ENCODE results near the gene CFAP90. TPM values are rescaled to one million over a fixed set of nuclear protein-coding genes. Genes with fewer than 3 reads are reported as not detected.

CFAP90 gene
- total and polyA plus RNA-seq, 2 of the 8 experiments (the other 6 are each of a cell fraction or from before 2014, with no cell fraction given) = 0.39 to 0.92 TPM

DNA sequence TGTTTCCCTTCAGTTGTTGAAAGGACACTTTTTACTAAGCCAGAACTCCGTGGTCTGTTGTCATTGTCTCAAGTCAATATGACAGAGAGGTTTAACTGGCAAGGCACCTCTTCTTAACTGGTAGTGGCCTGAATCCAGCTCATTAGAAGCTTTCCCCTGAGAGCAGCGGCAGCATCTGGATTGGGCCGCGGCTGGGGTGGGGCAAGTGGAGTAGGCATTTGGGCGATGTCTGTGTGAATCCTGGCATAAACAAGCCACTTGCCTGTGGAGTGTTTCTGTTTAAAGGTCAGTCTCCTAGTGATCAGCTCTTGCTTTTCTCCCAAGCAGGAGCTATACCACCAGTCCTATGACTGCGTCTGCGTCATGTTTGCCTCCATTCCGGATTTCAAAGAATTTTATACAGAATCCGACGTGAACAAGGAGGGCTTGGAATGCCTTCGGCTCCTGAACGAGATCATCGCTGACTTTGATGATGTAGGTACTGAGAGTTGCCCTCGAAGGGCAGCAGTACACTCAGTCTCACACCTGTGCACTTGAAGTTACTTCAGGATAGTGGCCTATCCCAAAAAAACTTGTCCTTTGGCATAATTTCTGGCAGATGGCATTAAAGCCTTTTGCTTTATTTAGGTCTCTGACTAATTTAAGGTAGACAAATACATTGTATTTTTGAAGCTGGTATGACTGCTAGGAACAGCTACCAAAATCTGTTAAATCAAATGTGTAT lies 48.9 kb downstream of the CFAP90 start:
- Histone ChIP-seq H2BK12ac (ENCODE audit: low read depth, low read length) (no peak overlapping the region), H3K36me3 (ENCODE audit: control insufficient read depth in 2 of 4, insufficient read depth in 4 of 4, low read length in 3 of 4) (peaks cover 0 to 17% (median 2%) of the 10 kb centered on the region in 4 experiments; a peak in 5 of 8 replicates), H2BK120ac (replicated peaks; ENCODE audit: low read depth, low read length) (no peak overlapping the region), H3K9ac (replicated peaks in 1 of 4; ENCODE audit: extremely low read depth in 1 of 4, low read depth in 3 of 4, low read length in 3 of 4) (no peak overlapping the region), H4K91ac (replicated peaks; ENCODE audit: insufficient read length, low read length) (no peak overlapping the region), H2AFZ (ENCODE audit: low read length) (no peak overlapping the region), H3K4me1 (replicated peaks in 1 of 4; ENCODE audit: control insufficient read depth in 3 of 4, insufficient read depth in 4 of 4, low read length in 3 of 4) (no peaks in the 10 kb centered on the region), H2BK20ac (ENCODE audit: low read length) (no peak overlapping the region), H3K27me3 (replicated peaks in 1 of 4; ENCODE audit: control insufficient read depth in 3 of 4, extremely low read depth in 1 of 4, insufficient read depth in 3 of 4, low read length in 3 of 4) (no peaks in the 10 kb centered on the region), H3K79me1 (ENCODE audit: low read depth, low read length) (no peaks in the 10 kb centered on the region), H3K18ac (ENCODE audit: extremely low read depth, low read length) (no peak overlapping the region), H3K23me2 (ENCODE audit: low read depth, low read length) (no peaks in the 10 kb centered on the region), H2BK15ac (ENCODE audit: low read length) (no peak overlapping the region), H3K4ac (replicated peaks; ENCODE audit: insufficient read length, low read depth, low read length) (no peak overlapping the region), H4K5ac (ENCODE audit: insufficient read length, low read depth, low read length) (no peak overlapping the region), H2BK5ac (ENCODE audit: low read depth, low read length) (0 out of 2 replicates have a peak overlapping the region, but pooled peaks have one; percentile 10), H3K27ac (ENCODE audit: low read depth, low read length) (no peak overlapping the region), H4K8ac (ENCODE audit: extremely low read depth, insufficient read depth, low read length) (no peak overlapping the region), H3K4me3 (ENCODE audit: extremely low read depth in 1 of 4, insufficient read depth in 2 of 4, low read depth in 3 of 4, low read length in 4 of 4) (no peak overlapping the region), H3K14ac (ENCODE audit: insufficient read length) (no peak overlapping the region), H3K23ac (ENCODE audit: insufficient read length) (no peak overlapping the region), H3K4me2 (ENCODE audit: insufficient read depth in 1 of 2, low read depth in 2 of 2, low read length in 2 of 2) (no peak overlapping the region), H3K56ac (replicated peaks; ENCODE audit: insufficient read length, low read depth, low read length) (no peak overlapping the region), H3K79me2 (ENCODE audit: control insufficient read depth in 1 of 2, insufficient read depth in 2 of 2, low read length in 2 of 2) (no peaks in the 10 kb centered on the region), H3K9me3 (ENCODE audit: insufficient read depth in 2 of 2, low read depth in 1 of 2, low read length in 1 of 2) (no peaks in the 10 kb centered on the region), H2AK5ac (ENCODE audit: low read depth, low read length) (no peak overlapping the region), H4K20me1 (replicated peaks in 1 of 2; ENCODE audit: control insufficient read depth in 1 of 2, insufficient read depth in 2 of 2, low read length in 2 of 2) (no peaks in the 10 kb centered on the region)
- TF ChIP-seq CTBP2 (IDR thresholded peaks at IDR 0.05; ENCODE audit: borderline replicate concordance, insufficient read depth, insufficient read length, low read length) = no peak
- TF ChIP-seq BCL11A (IDR thresholded peaks at IDR 0.05; ENCODE audit: low read depth in 2 of 2, low read length in 2 of 2) = no peak
- no peak for TF ChIP-seq EP300 (IDR thresholded peaks at IDR 0.05; ENCODE audit: borderline replicate concordance in 1 of 2, low read depth in 2 of 2, low read length in 2 of 2)
- no peak for TF ChIP-seq HDAC2 (IDR thresholded peaks at IDR 0.05; ENCODE audit: borderline replicate concordance in 1 of 2, low read depth in 2 of 2, low read length in 2 of 2)
- no peak for TF ChIP-seq NANOG (IDR thresholded peaks at IDR 0.05; ENCODE audit: insufficient read depth, low read depth, low read length, poor library complexity, severe bottlenecking)
- TF ChIP-seq ASH2L (IDR thresholded peaks at IDR 0.05; ENCODE audit: low read length) = no peak
- TF ChIP-seq RNF2 (IDR thresholded peaks at IDR 0.05; ENCODE audit: borderline replicate concordance, low read depth, low read length, missing control alignments, poor library complexity, severe bottlenecking) = no peak
- no peak for TF ChIP-seq TBP (IDR thresholded peaks at IDR 0.05; ENCODE audit: low read depth, low read length)
- no peak for TF ChIP-seq GTF2F1 (IDR thresholded peaks at IDR 0.05; ENCODE audit: borderline replicate concordance, low read depth, low read length)
- 83% methylated on average over 14 of the region's 14 CpGs; no CpG with 5 or more reads in 1 of the 2 experiments for WGBS, 2 experiments (ENCODE audit: extremely low coverage in 1 of 2, insufficient coverage in 1 of 2, insufficient read length in 1 of 2, insufficient replicate concordance in 2 of 2, low coverage in 1 of 2, low lambda C conversion rate in 2 of 2, missing lambda C conversion rate in 1 of 2)
- POLR2A ChIA-PET (ENCODE audit: partially characterized antibody) = interaction anchor here (0.8 kb wide), 1 partner anchor 10 kb away, joined by 3 read pairs; no protein-coding TSS in a partner anchor
- no peak for DNase-seq (ENCODE audit: low read depth in 1 of 2, low spot score in 2 of 2)
- CTCF ChIA-PET (ENCODE audit: partially characterized antibody) = interaction anchor here (0.6 to 1.2 kb wide), 5 partner anchors 10 to 909 kb away, joined by 3 to 6 read pairs (median 3); no protein-coding TSS in a partner anchor
- FAIRE-seq = no peak
